HPDE6-E6E7 (cell line): ENCODE data around the gene C1QTNF4.
"Not testable (repeated sequence)": the region's sequence is repeated elsewhere in the genome, so short reads cannot be mapped to it uniquely, and the experiment has no call there.

Experiments
- DNase-seq: peaks from one replicate; pipeline ENCODE4 v3.0.0; 2011; ENCODE audit warnings: missing footprints; ENCODE audit errors: extremely low spot score

Gene C1QTNF4

GRCh38 chr11:47593934-47594855 lies at the start of gene C1QTNF4:
C1QTNF4 (minus strand) TSS chr11:47594411; CDS start chr11:47590810, 3,601 bp downstream.
- no peak for DNase-seq

DNA sequence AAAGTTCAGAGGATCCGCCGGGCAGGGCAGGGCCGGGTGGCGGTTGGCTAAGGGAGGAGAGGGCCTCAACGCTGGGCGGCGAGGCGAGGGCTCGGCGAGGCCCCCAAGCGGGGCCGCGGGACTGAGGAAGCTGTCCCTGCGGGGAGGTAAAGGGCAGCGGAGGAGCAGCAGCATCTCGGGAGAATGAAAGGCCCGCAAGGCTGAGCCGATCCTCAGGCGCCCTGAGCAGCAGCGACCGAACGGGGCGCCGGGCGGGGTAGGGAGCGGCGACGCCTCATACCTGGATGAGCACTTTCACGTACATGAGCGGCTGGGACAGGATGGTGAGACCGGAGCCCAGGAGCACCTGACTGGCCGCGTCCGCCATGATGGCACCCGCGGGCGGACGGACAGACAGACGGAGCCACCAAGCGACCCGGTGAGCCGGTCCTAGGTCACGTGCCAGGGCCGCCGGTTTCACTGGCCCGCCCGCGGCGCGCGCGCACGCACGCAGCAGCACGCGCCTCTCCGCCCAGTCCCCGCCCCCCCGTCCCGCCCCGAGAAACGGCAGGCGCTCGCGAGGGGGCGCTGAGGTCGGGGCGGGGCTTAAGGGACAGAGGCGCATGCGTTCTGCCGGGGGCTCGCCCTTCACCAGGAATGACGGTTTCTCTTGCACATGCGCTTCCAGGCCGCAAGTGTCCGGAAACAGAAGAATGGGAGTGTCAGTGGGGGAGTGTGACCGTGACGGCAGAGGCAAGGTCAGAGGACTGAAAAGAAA lies 48.1 kb upstream of the C1QTNF4 start, which contains the start of gene MTCH2:
Gene MTCH2 (minus strand): TSS at position 461 of the 757 bp plus-strand sequence. CDS start 94 bp downstream, at position 367.
- DNase-seq = peak; percentile 93

- no peak for DNase-seq
Measured at GRCh38 chr11:47641600-47642098, 47.4 kb upstream of the C1QTNF4 start.

- DNase-seq = not testable (repeated sequence)
Measured at GRCh38 chr11:47640506-47640905, 46.3 kb upstream of the C1QTNF4 start.

DNA sequence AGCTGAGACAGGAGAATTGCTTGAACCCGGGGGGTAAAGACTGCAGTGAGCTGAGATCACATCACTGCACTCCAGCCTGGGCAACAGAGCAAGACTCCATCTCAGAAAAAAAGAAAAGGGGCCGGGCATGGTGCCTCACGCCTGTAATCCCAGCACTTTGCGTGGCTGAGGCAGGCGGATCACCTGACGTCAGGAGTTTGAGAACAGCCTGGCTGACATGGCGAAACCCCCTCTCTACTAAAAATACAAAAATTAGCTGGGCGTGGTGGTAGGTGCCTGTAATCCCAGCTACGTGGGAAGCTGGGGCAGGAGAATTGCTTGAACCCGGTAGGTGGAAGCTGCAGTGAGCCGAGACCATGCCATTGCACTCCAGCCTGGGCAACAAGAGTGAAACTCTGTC lies 42.1 kb upstream of the C1QTNF4 start:
- not testable (repeated sequence) for DNase-seq

DNA sequence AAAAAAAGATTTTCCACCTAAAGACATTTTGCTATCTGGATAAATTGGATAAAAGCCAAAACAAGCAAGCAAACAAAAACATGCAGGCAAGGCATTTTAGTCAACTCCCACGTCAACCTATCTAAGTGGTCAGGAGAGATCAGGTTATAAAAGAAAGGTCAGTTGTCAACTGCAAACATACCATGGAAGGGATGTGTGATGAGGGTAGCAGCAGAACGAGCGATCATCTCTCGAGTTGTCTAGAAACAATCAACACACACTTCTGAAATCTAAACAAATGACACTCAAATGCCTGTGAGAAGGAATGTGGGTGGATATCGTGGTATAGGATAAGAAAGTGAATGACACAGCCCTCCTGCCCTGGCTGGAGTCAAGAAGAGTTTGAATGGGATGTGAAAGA lies 37.3 kb upstream of the C1QTNF4 start:
- no peak for DNase-seq

GRCh38 chr11:47628026-47628425 lies 33.8 kb upstream of the C1QTNF4 start:
- DNase-seq = no peak

- DNase-seq = no peak
Measured at GRCh38 chr11:47626234-47626633, 32.0 kb upstream of the C1QTNF4 start.

GRCh38 chr11:47620836-47621378 lies 26.7 kb upstream of the C1QTNF4 start:
- no peak for DNase-seq

DNA sequence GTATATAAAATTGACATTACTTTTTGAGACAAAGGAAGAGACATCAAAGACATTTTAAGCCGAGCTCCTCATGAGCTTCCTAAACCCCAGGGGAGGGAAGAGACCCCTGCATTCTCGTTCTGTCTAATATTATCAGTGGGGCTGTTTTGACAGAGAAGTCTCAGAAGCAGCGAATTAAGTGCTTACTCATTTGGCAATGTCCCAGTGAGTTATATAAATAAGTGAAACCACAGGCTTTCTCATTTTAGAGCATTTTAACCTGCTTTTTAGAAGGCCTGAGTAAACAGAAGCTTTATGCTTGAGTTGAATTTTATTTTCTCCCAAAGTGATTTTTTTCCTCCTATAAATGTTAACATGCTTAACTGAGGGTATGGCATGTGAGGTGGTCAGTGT lies 23.2 kb upstream of the C1QTNF4 start:
- no peak for DNase-seq

DNA sequence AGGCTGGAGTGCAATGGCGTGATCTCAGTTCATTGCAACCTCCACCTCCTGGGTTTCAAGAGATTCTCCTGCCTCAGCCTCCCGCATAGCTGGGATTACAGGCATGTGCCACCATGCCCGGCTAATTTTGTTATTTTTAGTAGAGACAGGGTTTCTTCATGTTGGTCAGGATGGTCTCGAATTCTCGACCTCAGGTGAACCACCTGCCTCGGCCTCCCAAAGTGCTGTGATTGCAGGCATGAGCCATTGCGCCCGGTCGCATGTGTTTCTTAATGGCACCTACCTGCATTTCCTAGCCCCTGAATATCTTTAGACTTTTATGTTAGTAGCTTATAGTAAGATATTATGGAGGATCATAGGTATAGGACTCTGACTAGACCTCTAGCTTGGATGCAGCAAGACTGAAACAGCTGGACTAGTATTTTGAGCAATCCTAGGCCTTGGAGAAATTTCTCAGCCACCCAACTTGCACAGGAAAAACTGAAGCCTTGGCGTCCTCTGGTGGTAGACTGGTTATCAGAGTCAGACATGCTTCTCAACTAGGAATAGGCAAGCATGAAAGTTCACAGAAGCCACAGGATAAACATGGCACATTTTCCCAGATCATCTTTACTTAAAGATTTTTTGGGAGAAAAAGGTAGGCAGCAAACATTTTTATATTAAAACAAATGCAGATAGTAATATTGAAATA lies 22.7 kb upstream of the C1QTNF4 start:
- no peak for DNase-seq

DNA sequence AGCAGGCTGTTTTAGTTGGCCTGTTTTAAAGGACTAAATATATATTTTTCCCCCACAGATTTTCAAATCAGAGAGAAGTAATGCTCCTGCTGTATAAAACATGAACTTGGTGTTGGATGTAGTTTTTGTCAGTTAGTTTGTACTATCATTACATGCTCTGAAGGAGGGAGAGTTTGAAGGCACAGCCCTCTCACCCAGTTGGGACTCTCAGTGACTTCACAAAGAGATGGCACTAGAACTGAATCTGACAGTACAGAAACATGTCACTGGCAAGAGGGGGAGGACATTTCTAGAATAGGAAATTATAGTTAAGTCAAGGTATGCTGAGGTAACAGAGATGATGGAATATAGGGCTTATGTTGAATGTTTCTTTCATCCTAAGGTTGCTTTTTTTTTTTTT lies 21.0 kb upstream of the C1QTNF4 start:
- no peak for DNase-seq

DNA sequence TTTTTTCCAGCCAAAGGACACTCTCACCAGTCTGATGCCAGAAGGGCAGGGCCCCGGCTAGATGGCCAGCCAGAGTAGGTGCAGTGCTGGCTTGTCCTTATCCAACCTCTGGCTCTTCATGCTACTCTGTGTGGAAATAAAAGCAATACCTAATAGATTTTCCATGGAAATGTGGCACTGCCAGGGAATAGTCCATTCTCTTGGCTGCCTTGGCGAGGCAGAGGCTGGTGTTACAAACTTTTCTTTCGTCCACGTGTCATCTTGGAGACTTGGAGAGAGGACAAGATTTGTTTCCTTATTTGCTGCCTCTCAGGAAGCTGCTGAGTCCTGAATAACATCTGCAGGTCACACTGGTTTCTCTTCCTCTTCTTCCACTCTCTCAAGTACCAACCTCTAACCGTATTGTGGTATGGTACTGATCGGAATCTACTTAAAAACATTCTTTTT lies 17.2 kb upstream of the C1QTNF4 start:
- no peak for DNase-seq

DNA sequence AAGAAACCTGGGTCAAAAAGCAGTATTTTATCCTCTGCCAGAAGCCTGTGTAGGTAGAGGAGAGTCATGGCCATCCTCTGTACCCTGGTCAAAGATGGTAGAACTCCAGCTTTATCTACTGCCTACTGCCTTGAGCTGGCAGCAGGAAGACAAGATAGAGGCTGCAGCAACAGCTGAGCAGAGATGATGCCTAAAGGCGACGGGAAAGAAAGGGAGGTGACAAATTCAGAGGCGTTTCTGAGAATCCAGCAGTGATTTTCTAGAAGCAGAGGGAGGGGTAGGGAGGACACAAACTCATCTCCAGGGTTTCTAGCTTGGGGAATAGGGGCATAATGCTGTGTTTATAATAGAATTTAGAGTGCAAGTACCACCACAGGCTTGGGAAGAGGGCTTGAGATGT lies 15.5 kb upstream of the C1QTNF4 start:
- no peak for DNase-seq

DNA sequence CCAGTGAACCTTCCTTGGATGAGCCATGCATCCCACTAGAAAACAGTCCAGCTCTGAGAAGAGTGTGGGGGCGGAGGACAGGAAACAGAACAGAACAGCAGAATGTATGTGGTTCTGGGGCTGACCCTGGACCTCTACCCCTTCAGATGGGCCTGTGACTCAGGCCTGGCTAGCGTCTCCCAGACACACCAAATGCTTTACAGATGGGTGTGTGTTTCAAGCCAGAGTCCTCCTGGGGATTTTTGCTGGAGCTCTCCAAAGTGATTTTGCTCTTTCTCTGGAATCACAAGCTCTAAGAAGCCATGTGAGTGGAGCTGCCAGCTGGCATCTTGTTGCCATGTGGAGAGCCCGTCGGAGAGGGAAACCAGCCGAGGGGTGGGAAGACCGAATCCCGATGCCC lies 13.2 kb upstream of the C1QTNF4 start:
- no peak for DNase-seq

GRCh38 chr11:47606731-47607130 lies 12.5 kb upstream of the C1QTNF4 start:
- DNase-seq = no peak

- DNase-seq = no peak
Measured at GRCh38 chr11:47605921-47606320, 11.7 kb upstream of the C1QTNF4 start.

DNA sequence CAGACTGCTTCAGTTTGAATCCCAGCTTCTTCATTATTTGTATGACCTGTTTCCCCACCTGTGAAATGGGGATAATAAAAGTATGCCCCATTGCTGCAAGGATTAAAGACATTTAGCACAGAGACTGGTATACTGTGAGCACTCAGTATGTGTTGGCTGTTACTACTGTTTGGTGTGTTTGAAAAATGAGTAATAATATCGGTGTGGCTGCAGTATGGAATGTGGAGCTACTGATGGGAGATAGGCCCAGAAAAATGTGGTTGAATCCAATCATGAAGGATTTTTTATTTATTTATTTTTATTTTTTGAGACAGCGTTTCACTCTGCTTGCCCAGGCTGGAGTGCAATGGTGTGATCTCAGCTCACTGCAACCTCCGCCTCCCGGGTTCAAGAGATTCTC lies 9.1 kb upstream of the C1QTNF4 start:
- DNase-seq = no peak

GRCh38 chr11:47599902-47600301 lies 5.7 kb upstream of the C1QTNF4 start:
- no peak for DNase-seq

DNA sequence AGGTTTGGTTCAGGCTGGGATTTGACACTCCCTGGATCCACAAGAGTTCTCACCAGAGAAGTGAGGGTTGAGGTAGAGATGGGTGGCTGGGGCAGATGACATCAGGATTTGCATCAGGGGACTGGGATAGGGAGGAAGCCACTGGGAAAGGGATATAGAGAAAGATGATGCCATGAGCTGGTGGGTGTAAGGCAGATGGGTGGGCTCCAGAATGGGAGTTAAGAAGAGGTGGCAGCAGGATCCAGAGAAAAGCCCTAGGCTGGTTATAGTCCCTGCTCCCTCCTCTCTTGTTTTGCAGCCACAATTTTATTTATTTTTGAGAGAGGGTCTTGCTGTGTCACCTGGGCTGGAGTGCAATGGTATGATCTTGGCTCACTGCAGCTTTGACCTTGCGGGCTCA lies 1.8 kb upstream of the C1QTNF4 start:
- DNase-seq = no peak

- DNase-seq = no peak
Measured at GRCh38 chr11:47595029-47595428, 818 bp upstream of the C1QTNF4 start.
